HCT116 (cell line): ENCODE measurements around the gene POU2F3.
A peak's percentile ranks its signal among the peaks of the same experiment; 100 is the strongest.

Source experiments
- CTCF ChIP-seq, 3 experiments: fragments of 200-600 bp in 1 of 3; sonication (generic) in 1 of 3; IDR thresholded peaks in 2 of 3; conservative IDR thresholded peaks in 1 of 3; 2 replicates each; pipeline ENCODE4 v1.5.1; 2012 to 2017; ENCODE audit warnings: low read depth in 2 of 3, low read length in 2 of 3, antibody characterized with exemption in 1 of 3, borderline replicate concordance in 1 of 3, control low read depth in 1 of 3, mild to moderate bottlenecking in 1 of 3, mixed read lengths in 1 of 3, mixed run types in 1 of 3, moderate library complexity in 1 of 3; ENCODE audit not compliant: insufficient read depth in 1 of 3
- EZH2 ChIP-seq: fragments of 200-600 bp; sonication (generic); IDR thresholded peaks from 2 replicates; pipeline ENCODE4 v1.6.1; 2017; ENCODE audit warnings: antibody characterized with exemption, mixed run types
- POLR2A ChIP-seq: IDR thresholded peaks from 2 replicates; pipeline ENCODE4 v1.7.0; 2011; ENCODE audit warnings: borderline replicate concordance; ENCODE audit not compliant: insufficient read depth, insufficient read length; ENCODE audit errors: extremely low read depth
- POLR2AphosphoS5 ChIP-seq: IDR thresholded peaks from 2 replicates; pipeline ENCODE4 v1.6.1; 2011; ENCODE audit warnings: mild to moderate bottlenecking, low read depth, low read length, moderate library complexity
- SRF ChIP-seq: IDR thresholded peaks from 2 replicates; pipeline ENCODE4 v1.6.1; 2012; ENCODE audit warnings: low read depth
- YY1 ChIP-seq: IDR thresholded peaks from 2 replicates; pipeline ENCODE4 v1.6.1; 2011; ENCODE audit warnings: low read length, low read depth, moderate library complexity, mild to moderate bottlenecking; ENCODE audit not compliant: insufficient replicate concordance; ENCODE audit errors: extremely low read depth

- TF ChIP-seq SRF (no peak), EZH2 (no peak), POLR2A (no peak), YY1 (no peak), POLR2AphosphoS5 (peak; percentile 26; the same call in 1 of the 2 replicates), CTCF (IDR thresholded peaks at IDR 0.05 in 2 of 3, conservative IDR thresholded peaks at IDR 0.05 in 1 of 3; ENCODE audit: borderline replicate concordance in 1 of 3, insufficient read depth in 1 of 3, low read depth in 2 of 3, low read length in 2 of 3) (peak; percentile 30 to 77 (median 61); a peak in 4 of 6 replicates)
These were observed 66.7 kb downstream of the POU2F3 start for GRCh38 chr11:120306519-120307242.
